ENCODE data around the gene ABI3BP.

DNA sequence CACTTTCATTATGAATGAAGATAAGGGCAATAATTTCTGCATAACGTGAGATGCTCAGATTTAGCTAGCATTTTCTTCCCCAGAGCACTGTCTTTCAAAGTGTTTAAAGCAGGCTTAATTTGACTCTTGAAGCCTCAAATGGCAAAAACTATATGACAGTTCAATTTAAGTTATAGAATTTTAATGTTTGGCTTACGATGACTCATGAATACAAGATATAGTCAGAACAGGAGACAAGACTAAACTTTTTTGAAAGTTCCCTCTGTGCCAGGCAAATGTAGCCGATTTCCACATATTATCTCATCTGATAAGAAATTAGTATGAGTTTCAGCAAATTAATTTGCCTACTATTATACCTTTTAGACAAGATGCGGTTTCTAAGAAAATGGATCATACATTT lies 19.6 kb downstream of the ABI3BP start:
- TF ChIP-seq, protein P1, sequence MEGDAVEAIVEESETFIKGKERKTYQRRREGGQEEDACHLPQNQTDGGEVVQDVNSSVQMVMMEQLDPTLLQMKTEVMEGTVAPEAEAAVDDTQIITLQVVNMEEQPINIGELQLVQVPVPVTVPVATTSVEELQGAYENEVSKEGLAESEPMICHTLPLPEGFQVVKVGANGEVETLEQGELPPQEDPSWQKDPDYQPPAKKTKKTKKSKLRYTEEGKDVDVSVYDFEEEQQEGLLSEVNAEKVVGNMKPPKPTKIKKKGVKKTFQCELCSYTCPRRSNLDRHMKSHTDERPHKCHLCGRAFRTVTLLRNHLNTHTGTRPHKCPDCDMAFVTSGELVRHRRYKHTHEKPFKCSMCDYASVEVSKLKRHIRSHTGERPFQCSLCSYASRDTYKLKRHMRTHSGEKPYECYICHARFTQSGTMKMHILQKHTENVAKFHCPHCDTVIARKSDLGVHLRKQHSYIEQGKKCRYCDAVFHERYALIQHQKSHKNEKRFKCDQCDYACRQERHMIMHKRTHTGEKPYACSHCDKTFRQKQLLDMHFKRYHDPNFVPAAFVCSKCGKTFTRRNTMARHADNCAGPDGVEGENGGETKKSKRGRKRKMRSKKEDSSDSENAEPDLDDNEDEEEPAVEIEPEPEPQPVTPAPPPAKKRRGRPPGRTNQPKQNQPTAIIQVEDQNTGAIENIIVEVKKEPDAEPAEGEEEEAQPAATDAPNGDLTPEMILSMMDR (IDR thresholded peaks at IDR 0.05) = no peak
- no peak for TF ChIP-seq POLR2A (IDR thresholded peaks at IDR 0.05)

Data from vagina (tissue), 2 donors.